H1 (cell line): ENCODE measurements around the gene GDPD5. TPM values are rescaled to one million over a fixed set of nuclear protein-coding genes. Genes with fewer than 3 reads are reported as not detected.

Experiments used
- CTCF ChIA-PET: fragments of 300-600 bp; sonication (Branson Sonifier 250); formaldehyde crosslinking; loops from one replicate; lab custom pipeline; 2021; ENCODE audit not compliant: partially characterized antibody; lab: Charles Lee
- POLR2A ChIA-PET: fragments of 300-600 bp; sonication (Branson Sonifier 250); formaldehyde crosslinking; loops from one replicate; lab custom pipeline; 2021; ENCODE audit warnings: inconsistent platforms; ENCODE audit not compliant: partially characterized antibody; lab: Charles Lee
- DNase-seq, 2 experiments: peaks; one replicate each; pipeline versions ENCODE4 v3.0.0 to v3.0.0-alpha.2; 2010 to 2022; ENCODE audit warnings: low spot score in 2 of 2, low read depth in 1 of 2, mixed read lengths in 1 of 2
- FAIRE-seq: peaks from 2 replicates; lab custom pipeline; 2011; peaks lifted over from hg19 to GRCh38; lab: Jason Lieb, UNC
- H2AFZ ChIP-seq: 2 replicates; pipeline ENCODE4 v1.8.1; 2012; ENCODE audit warnings: low read length, inconsistent platforms
- H2AK5ac ChIP-seq: 2 replicates; pipeline ENCODE4 v1.6.1; 2013; ENCODE audit warnings: low read depth, low read length
- H2BK120ac ChIP-seq: replicated peaks from 2 replicates; pipeline ENCODE3; 2013; ENCODE audit warnings: low read depth, low read length, inconsistent platforms
- H2BK12ac ChIP-seq: 2 replicates; pipeline ENCODE4 v1.6.1; 2013; ENCODE audit warnings: low read depth, low read length
- H2BK15ac ChIP-seq: 2 replicates; pipeline ENCODE4 v1.6.1; 2013; ENCODE audit warnings: low read length
- H2BK20ac ChIP-seq: 2 replicates; pipeline ENCODE4 v1.6.1; 2013; ENCODE audit warnings: low read length
- H2BK5ac ChIP-seq: 2 replicates; pipeline ENCODE4 v1.6.1; 2013; ENCODE audit warnings: low read depth, low read length
- H3K14ac ChIP-seq: 2 replicates; pipeline ENCODE4 v1.6.1; 2013; ENCODE audit warnings: inconsistent platforms; ENCODE audit not compliant: insufficient read length
- H3K18ac ChIP-seq: 2 replicates; pipeline ENCODE4 v1.6.1; 2013; ENCODE audit warnings: low read length; ENCODE audit errors: extremely low read depth
- H3K23ac ChIP-seq: 2 replicates; pipeline ENCODE4 v1.6.1; 2013; ENCODE audit warnings: inconsistent platforms; ENCODE audit not compliant: insufficient read length
- H3K23me2 ChIP-seq: 2 replicates; pipeline ENCODE4 v1.6.1; 2013; ENCODE audit warnings: low read depth, low read length
- H3K27ac ChIP-seq: 2 replicates; pipeline ENCODE4 v1.6.1; 2011; ENCODE audit warnings: low read depth, low read length, inconsistent platforms
- H3K27me3 ChIP-seq, 4 experiments: replicated peaks in 1 of 4; 1 replicate in 1 of 4; 2 replicates in 3 of 4; pipeline versions ENCODE4 v1.6.1 to v1.8.1; 2011 to 2013; ENCODE audit warnings: low read length in 3 of 4, mild to moderate bottlenecking in 3 of 4, inconsistent platforms in 2 of 4, mixed read lengths in 2 of 4, moderate library complexity in 1 of 4; ENCODE audit not compliant: control insufficient read depth in 3 of 4, insufficient read depth in 3 of 4; ENCODE audit errors: extremely low read depth in 1 of 4
- H3K36me3 ChIP-seq, 4 experiments: 2 replicates each; pipeline versions ENCODE4 v1.6.1 to v1.8.1; 2011 to 2013; ENCODE audit warnings: mild to moderate bottlenecking in 4 of 4, low read length in 3 of 4, moderate library complexity in 2 of 4, control low read depth in 1 of 4, inconsistent platforms in 1 of 4; ENCODE audit not compliant: insufficient read depth in 4 of 4, control insufficient read depth in 2 of 4
- H3K4ac ChIP-seq: replicated peaks from 2 replicates; pipeline ENCODE3; 2013; ENCODE audit warnings: low read length, low read depth, mixed read lengths, inconsistent platforms; ENCODE audit not compliant: insufficient read length
- H3K4me1 ChIP-seq, 4 experiments: replicated peaks in 1 of 4; 1 replicate in 1 of 4; 2 replicates in 3 of 4; pipeline versions ENCODE4 v1.6.1 to v1.8.1; 2011 to 2013; ENCODE audit warnings: low read length in 3 of 4, inconsistent platforms in 2 of 4, mixed read lengths in 1 of 4; ENCODE audit not compliant: insufficient read depth in 4 of 4, control insufficient read depth in 3 of 4
- H3K4me2 ChIP-seq, 2 experiments: 2 replicates each; pipeline versions ENCODE4 v1.6.1 to v1.8.1; 2011 to 2013; ENCODE audit warnings: low read depth in 2 of 2, low read length in 2 of 2, control low read depth in 1 of 2, inconsistent platforms in 1 of 2, mild to moderate bottlenecking in 1 of 2; ENCODE audit not compliant: insufficient read depth in 1 of 2
- H3K4me3 ChIP-seq, 4 experiments: fragments of 200-600, 300-600 bp in 1 of 4; sonication (generic), shearing (Covaris generic), sonication (Bioruptor Twin) in 1 of 4; 2 replicates each; pipeline versions ENCODE4 v1.5.1 to v1.8.1; 2011 to 2016; ENCODE audit warnings: low read length in 4 of 4, low read depth in 3 of 4, control low read depth in 2 of 4, inconsistent platforms in 2 of 4, mild to moderate bottlenecking in 2 of 4, mixed read lengths in 1 of 4, moderate library complexity in 1 of 4; ENCODE audit not compliant: insufficient read depth in 2 of 4; ENCODE audit errors: extremely low read depth in 1 of 4
- H3K56ac ChIP-seq: replicated peaks from 2 replicates; pipeline ENCODE3; 2013; ENCODE audit warnings: low read depth, mild to moderate bottlenecking, mixed read lengths, low read length, inconsistent platforms; ENCODE audit not compliant: insufficient read length
- H3K79me1 ChIP-seq: 2 replicates; pipeline ENCODE4 v1.6.1; 2013; ENCODE audit warnings: low read depth, low read length, control low read depth
- H3K79me2 ChIP-seq, 2 experiments: 2 replicates each; pipeline versions ENCODE4 v1.6.1 to v1.8.1; 2012 to 2013; ENCODE audit warnings: low read length in 2 of 2, mild to moderate bottlenecking in 2 of 2, inconsistent platforms in 1 of 2; ENCODE audit not compliant: insufficient read depth in 2 of 2, control insufficient read depth in 1 of 2
- H3K9ac ChIP-seq, 4 experiments: replicated peaks in 1 of 4; 1 replicate in 1 of 4; 2 replicates in 3 of 4; pipeline versions ENCODE4 v1.6.1 to v1.8.1; 2011 to 2013; ENCODE audit warnings: low read depth in 3 of 4, low read length in 3 of 4, control low read depth in 2 of 4, mild to moderate bottlenecking in 2 of 4, moderate library complexity in 2 of 4, inconsistent platforms in 1 of 4; ENCODE audit errors: extremely low read depth in 1 of 4
- H3K9me3 ChIP-seq, 2 experiments: 2 replicates each; pipeline versions ENCODE4 v1.6.1 to v1.8.1; 2012 to 2013; ENCODE audit warnings: mild to moderate bottlenecking in 2 of 2, moderate library complexity in 2 of 2, control low read depth in 1 of 2, inconsistent platforms in 1 of 2, low read depth in 1 of 2, low read length in 1 of 2, mixed read lengths in 1 of 2; ENCODE audit not compliant: insufficient read depth in 2 of 2
- H4K20me1 ChIP-seq, 2 experiments: replicated peaks in 1 of 2; 2 replicates each; pipeline versions ENCODE3 to v1.8.1; 2011 to 2013; ENCODE audit warnings: inconsistent platforms in 2 of 2, low read length in 2 of 2, mild to moderate bottlenecking in 1 of 2; ENCODE audit not compliant: insufficient read depth in 2 of 2, control insufficient read depth in 1 of 2
- H4K5ac ChIP-seq: 2 replicates; pipeline ENCODE4 v1.6.1; 2013; ENCODE audit warnings: low read length, low read depth, mixed read lengths, inconsistent platforms; ENCODE audit not compliant: insufficient read length
- H4K8ac ChIP-seq: 2 replicates; pipeline ENCODE4 v1.8.0; 2013; ENCODE audit warnings: mild to moderate bottlenecking, moderate library complexity, low read length, inconsistent platforms; ENCODE audit not compliant: insufficient read depth; ENCODE audit errors: extremely low read depth
- H4K91ac ChIP-seq: replicated peaks from 2 replicates; pipeline ENCODE3; 2013; ENCODE audit warnings: low read length, mixed read lengths, inconsistent platforms; ENCODE audit not compliant: insufficient read length
- BACH1 ChIP-seq: IDR thresholded peaks from 2 replicates; pipeline ENCODE4 v1.6.1; 2012; ENCODE audit warnings: low read length, improper control_type of control experiment
- CHD1 ChIP-seq: IDR thresholded peaks from 2 replicates; pipeline ENCODE4 v1.6.1; 2012; ENCODE audit warnings: low read depth, low read length, improper control_type of control experiment
- CTCF ChIP-seq, 3 experiments: IDR thresholded peaks; 1 replicate in 2 of 3; 2 replicates in 1 of 3; pipeline versions ENCODE4 v1.5.1 to v1.6.1; 2011; ENCODE audit warnings: low read length in 3 of 3, mild to moderate bottlenecking in 3 of 3, inconsistent platforms in 2 of 3, low read depth in 1 of 3, moderate library complexity in 1 of 3; ENCODE audit not compliant: insufficient read depth in 1 of 3; ENCODE audit errors: control extremely low read depth in 1 of 3
- EGR1 ChIP-seq: IDR thresholded peaks from 2 replicates; pipeline ENCODE4 v1.6.1; 2011; ENCODE audit warnings: low read depth, low read length, borderline replicate concordance
- JUND ChIP-seq: IDR thresholded peaks from 2 replicates; pipeline ENCODE4 v1.6.1; 2011; ENCODE audit warnings: mild to moderate bottlenecking, improper control_type of control experiment, low read length
- KDM4A ChIP-seq: IDR thresholded peaks from one replicate; pipeline ENCODE4 v1.7.1; 2012; ENCODE audit warnings: low read depth, mild to moderate bottlenecking, moderate library complexity, low read length, inconsistent platforms; ENCODE audit not compliant: severe bottlenecking
- KDM5A ChIP-seq: fragments of 200-600 bp; IDR thresholded peaks from 2 replicates; pipeline ENCODE4 v1.7.1; 2012; ENCODE audit warnings: mild to moderate bottlenecking, low read length, inconsistent platforms, mixed read lengths
- MAFK ChIP-seq: IDR thresholded peaks from 2 replicates; pipeline ENCODE4 v1.6.1; 2012; ENCODE audit warnings: low read depth, mild to moderate bottlenecking, improper control_type of control experiment, low read length
- POLR2AphosphoS5 ChIP-seq: IDR thresholded peaks from 2 replicates; pipeline ENCODE4 v1.6.1; 2011; ENCODE audit warnings: low read depth, low read length
- POU5F1 ChIP-seq: IDR thresholded peaks from 2 replicates; pipeline ENCODE4 v1.6.1; 2011; ENCODE audit warnings: low read depth, mild to moderate bottlenecking, low read length, moderate library complexity
- USF2 ChIP-seq: IDR thresholded peaks from 2 replicates; pipeline ENCODE4 v1.6.1; 2011; ENCODE audit warnings: low read length, improper control_type of control experiment
- WGBS, 2 experiments: shearing (Covaris generic) in 1 of 2; methylation state at CpG; one replicate each; pipeline versions ENCODE4 v1.1.6 to v1.1.7; 2013 to 2015; ENCODE audit warnings: low lambda C conversion rate in 2 of 2, mixed read lengths in 2 of 2, inconsistent platforms in 1 of 2, low coverage in 1 of 2, missing lambda C conversion rate in 1 of 2; ENCODE audit not compliant: insufficient replicate concordance in 2 of 2, insufficient coverage in 1 of 2, insufficient read length in 1 of 2; ENCODE audit errors: extremely low coverage in 1 of 2, missing lambda C conversion rate in 1 of 2; 5-methylcytosine and 5-hydroxymethylcytosine counted together
- polyA plus RNA-seq, 7 experiments: library from polyadenylated mRNA; depleted of rRNA in 3 of 7; stranded (reverse) in 5 of 7; unstranded in 2 of 7; fragments of >200 nt in 5 of 7; fragments of 200-250 nt in 2 of 7; gene quantifications; 1 replicate in 5 of 7; 2 replicates in 1 of 7; 4 replicates in 1 of 7; pipeline versions ENCODE4 v1.2.1 to v1.2.3, GENCODE V29; 2011 to 2013; ENCODE audit warnings: missing spikeins in 2 of 7, mixed read lengths in 2 of 7
- total RNA-seq: library from RNA; stranded (reverse); fragmentation: NEBNext Ultra II Directional; extraction: Animal tissue kit (Norgen Biotek cat#: 25700); gene quantifications from 2 replicates; pipeline ENCODE4 v1.2.1, GENCODE V29; 2021

Gene GDPD5
- total and polyA plus RNA-seq, 2 of the 8 experiments (the other 6 are each of a cell fraction or from before 2014, with no cell fraction given), result 7.8 to 8.6 TPM

- ChIA-PET CTCF (interaction anchor here (0.8 to 27.2 kb wide), 17 partner anchors 9 to 251 kb away, joined by 3 to 603 read pairs (median 6); partner anchors contain the start of genes KLHL35 and SERPINH1), POLR2A (interaction anchor here (0.8 to 1.9 kb wide), 8 partner anchors 13 to 134 kb away, joined by 3 to 6 read pairs (median 4); partner anchors contain the start of gene SERPINH1)
- H3K4me3 ChIP-seq, result no peak overlapping the region
- H2AK5ac ChIP-seq, result no peak overlapping the region
- H3K4me2 ChIP-seq, result no peak overlapping the region
- no peak overlapping the region; a peak in 1 of 7 replicates for H3K9ac ChIP-seq
- no peak overlapping the region for H2BK5ac ChIP-seq
- H3K79me2 ChIP-seq, result no peaks in the 10 kb centered on the region
- H3K36me3 ChIP-seq, result no peaks in the 10 kb centered on the region
- no peak overlapping the region for H2BK120ac ChIP-seq
- no peak overlapping the region for H3K14ac ChIP-seq
- FAIRE-seq (no peak), DNase-seq (no peak)
- H3K79me1 ChIP-seq, result no peaks in the 10 kb centered on the region; the same call in 1 of the 2 replicates
- H4K91ac ChIP-seq, result no peak overlapping the region
- WGBS, 2 experiments, result 76% methylated on average over 1 of the region's 1 CpG; no CpG with 5 or more reads in 1 of the 2 experiments
- no peaks in the 10 kb centered on the region for H3K23me2 ChIP-seq
- no peak overlapping the region for H3K23ac ChIP-seq
- no peak overlapping the region for H4K8ac ChIP-seq
- no peak overlapping the region for H2AFZ ChIP-seq
- no peak overlapping the region for H3K27ac ChIP-seq
- H3K27me3 ChIP-seq, result no peaks in the 10 kb centered on the region; a peak in 1 of 7 replicates
- no peak overlapping the region for H3K18ac ChIP-seq
- no peak overlapping the region for H3K56ac ChIP-seq
- no peak overlapping the region for H2BK15ac ChIP-seq
- no peaks in the 10 kb centered on the region for H4K20me1 ChIP-seq
- H3K4ac ChIP-seq, result no peak overlapping the region
- H4K5ac ChIP-seq, result no peak overlapping the region
- H3K9me3 ChIP-seq, result no peaks in the 10 kb centered on the region
- no peak overlapping the region for H2BK12ac ChIP-seq
- no peak overlapping the region for H2BK20ac ChIP-seq
- H3K4me1 ChIP-seq, result peaks cover 0 to 5% (median under 1%) of the 10 kb centered on the region in 4 experiments; a peak in 1 of 7 replicates
- no peak for TF ChIP-seq BACH1
- no peak for TF ChIP-seq EGR1
- no peak for TF ChIP-seq KDM4A
- no peak for TF ChIP-seq POLR2AphosphoS5
- no peak for TF ChIP-seq KDM5A
- TF ChIP-seq CHD1, result no peak
- TF ChIP-seq MAFK, result no peak
- TF ChIP-seq USF2, result no peak
- no peak for TF ChIP-seq CTCF (IDR thresholded peaks at IDR 0.05; ENCODE audit: control extremely low read depth in 1 of 3, insufficient read depth in 1 of 3, low read depth in 1 of 3, low read length in 3 of 3)
- TF ChIP-seq POU5F1, result no peak
- TF ChIP-seq JUND, result no peak
Observed at GRCh38 chr11:75533896-75534258, 8.1 kb upstream of the GDPD5 start.
